Activated CD8-positive, alpha-beta T cell treated with anti-CD3 and anti-CD28 coated beads, Interleukin-2, amount 10 ng/mL, durations not matched to agents 7 days and 5 days (primary cell): ENCODE measurements around the gene PTPRF. TPM values are rescaled to one million over a fixed set of nuclear protein-coding genes. Genes with fewer than 3 reads are reported as not detected.

Experiments used
- ATAC-seq: fragments of 150-1000 bp; cut with Tn5 transposase; one replicate; pipeline ENCODE4 v1.10.0; 2021; ENCODE audit warnings: moderate library complexity
- CTCF ChIA-PET: fragments of 350-600 bp; sonication (Branson Sonifier 250); formaldehyde crosslinking; loops from one replicate; lab custom pipeline; 2021; ENCODE audit warnings: antibody characterized with exemption; lab: Charles Lee
- POLR2A ChIA-PET: fragments of 350-600 bp; sonication (Branson Sonifier 250); formaldehyde crosslinking; loops from one replicate; lab custom pipeline; 2021; ENCODE audit warnings: antibody characterized with exemption; lab: Charles Lee
- DNase-seq: peaks from one replicate; pipeline ENCODE4 v3.0.0-alpha.2; 2020
- H3K27ac Mint-ChIP-seq: one replicate; pipeline ENCODE4 v1.8.0; 2021; ENCODE audit warnings: mild to moderate bottlenecking, mixed read lengths
- H3K27me3 Mint-ChIP-seq: one replicate; pipeline ENCODE4 v1.8.0; 2021; ENCODE audit warnings: low read depth, mixed read lengths
- H3K36me3 Mint-ChIP-seq: one replicate; pipeline ENCODE4 v1.8.0; 2021; ENCODE audit warnings: low read depth, mixed read lengths
- H3K4me1 Mint-ChIP-seq: one replicate; pipeline ENCODE4 v1.8.0; 2021; ENCODE audit warnings: low read depth, mixed read lengths
- H3K4me3 Mint-ChIP-seq: one replicate; pipeline ENCODE4 v1.8.0; 2021; ENCODE audit warnings: mild to moderate bottlenecking, mixed read lengths
- H3K9me3 Mint-ChIP-seq: one replicate; pipeline ENCODE4 v1.8.0; 2022; ENCODE audit warnings: mixed read lengths; ENCODE audit not compliant: insufficient read depth
- total RNA-seq, 2 experiments: library from RNA; stranded (reverse); gene quantifications; one replicate each; pipeline ENCODE4 v1.2.3, GENCODE V29; 2021

The PTPRF gene
- total RNA-seq, 2 experiments from 2014 or later: 0.61 to 0.65 TPM

GRCh38 chr1:43505077-43505780 is 25.5 kb upstream of the PTPRF start:
- no peak for DNase-seq
- no peaks in the 10 kb centered on the region for H3K27me3 Mint-ChIP-seq
- CTCF ChIA-PET: no interaction called here
- no peaks in the 10 kb centered on the region for H3K9me3 Mint-ChIP-seq
- POLR2A ChIA-PET: interaction anchor here (0.5 kb wide), 1 partner anchor 177 kb away, joined by 3 read pairs; no protein-coding TSS in a partner anchor
- H3K36me3 Mint-ChIP-seq: no peaks in the 10 kb centered on the region
- no peaks in the 10 kb centered on the region for H3K4me1 Mint-ChIP-seq
- H3K27ac Mint-ChIP-seq: no peak overlapping the region
- no peak for ATAC-seq
- no peak overlapping the region for H3K4me3 Mint-ChIP-seq

DNA sequence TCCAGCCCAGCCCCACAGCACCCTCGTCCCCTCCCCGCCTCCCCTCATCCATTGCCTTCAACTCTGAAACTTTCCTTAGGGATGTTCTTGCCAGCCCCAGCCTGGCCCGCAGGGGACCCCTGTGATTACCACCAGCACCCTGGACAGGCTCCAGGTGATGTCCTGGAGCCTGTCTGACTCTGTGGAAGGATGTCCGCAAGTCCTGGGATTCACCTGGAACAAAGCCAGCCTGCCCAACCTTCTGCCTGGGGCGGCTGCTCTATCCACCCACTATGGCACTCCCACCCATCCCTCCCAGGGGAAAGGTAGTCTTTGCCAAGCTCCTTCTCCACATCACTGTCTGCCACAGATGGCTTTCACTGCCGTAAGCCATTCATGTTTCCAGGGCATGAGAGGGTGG is 24.4 kb upstream of the PTPRF start:
- DNase-seq (no peak), ATAC-seq (no peak)
- no peaks in the 10 kb centered on the region for H3K27me3 Mint-ChIP-seq
- ChIA-PET POLR2A (interaction anchor here (0.5 kb wide), 1 partner anchor 178 kb away, joined by 3 read pairs; no protein-coding TSS in a partner anchor), CTCF (no interaction called here)
- H3K36me3 Mint-ChIP-seq: no peaks in the 10 kb centered on the region
- no peak overlapping the region for H3K4me3 Mint-ChIP-seq
- H3K9me3 Mint-ChIP-seq: peaks cover under 1% of the 10 kb centered on the region
- H3K4me1 Mint-ChIP-seq: no peaks in the 10 kb centered on the region
- H3K27ac Mint-ChIP-seq: no peak overlapping the region

- no peaks in the 10 kb centered on the region for H3K27me3 Mint-ChIP-seq
- no peak for ATAC-seq
- POLR2A ChIA-PET: no interaction called here
- no peak overlapping the region for H3K4me3 Mint-ChIP-seq
- peaks cover 4% of the 10 kb centered on the region for H3K9me3 Mint-ChIP-seq
- H3K27ac Mint-ChIP-seq: no peak overlapping the region
- H3K4me1 Mint-ChIP-seq: no peaks in the 10 kb centered on the region
- DNase-seq: no peak
- CTCF ChIA-PET: no interaction called here
- peaks cover 2% of the 10 kb centered on the region for H3K36me3 Mint-ChIP-seq
Measured at GRCh38 chr1:43507296-43508295, 23.1 kb upstream of the PTPRF start.

DNA sequence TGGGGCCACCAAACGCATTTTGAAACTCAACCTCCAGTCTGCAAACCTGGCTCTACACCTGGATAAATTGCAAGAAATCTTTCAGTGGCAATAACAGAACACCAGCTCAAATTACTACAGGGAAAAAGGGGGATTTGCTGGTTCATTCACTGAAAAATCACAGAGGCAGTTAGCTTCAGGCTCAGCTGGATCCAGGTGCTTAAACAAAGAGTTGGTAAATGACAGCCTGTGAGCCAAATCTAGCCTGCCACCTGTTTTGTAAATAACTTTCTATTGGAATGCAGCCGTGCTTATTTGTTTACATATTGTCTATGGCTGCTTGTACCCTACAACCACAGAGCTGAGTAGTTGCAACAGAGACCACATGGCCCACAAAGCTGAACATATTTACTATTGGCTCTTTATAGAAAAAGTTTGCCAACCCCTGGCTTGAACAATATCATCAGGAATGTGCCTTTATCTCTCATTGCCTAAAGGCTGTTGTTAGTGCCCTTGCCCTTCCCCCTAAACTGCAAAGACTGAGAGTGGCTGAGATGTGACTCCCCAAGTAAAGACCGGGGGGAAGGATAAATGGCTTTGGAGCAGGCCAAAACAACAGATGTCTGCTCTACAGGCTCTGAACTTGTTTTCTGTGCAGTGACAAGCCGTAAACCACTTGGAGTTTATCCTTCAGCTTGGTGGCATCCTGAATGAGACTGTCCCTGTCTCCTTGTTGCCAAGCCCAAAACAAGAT is 21.5 kb upstream of the PTPRF start:
- H3K4me1 Mint-ChIP-seq: no peaks in the 10 kb centered on the region
- ATAC-seq: no peak
- H3K36me3 Mint-ChIP-seq: peaks cover 2% of the 10 kb centered on the region
- ChIA-PET CTCF (interaction anchor here (1.2 to 1.5 kb wide), 3 partner anchors 21 to 282 kb away, joined by 3 to 7 read pairs (median 4); no protein-coding TSS in a partner anchor), POLR2A (no interaction called here)
- no peak overlapping the region for H3K4me3 Mint-ChIP-seq
- peaks cover 4% of the 10 kb centered on the region for H3K9me3 Mint-ChIP-seq
- DNase-seq: no peak
- H3K27ac Mint-ChIP-seq: no peak overlapping the region
- H3K27me3 Mint-ChIP-seq: no peaks in the 10 kb centered on the region

GRCh38 chr1:43509740-43510375 is 20.8 kb upstream of the PTPRF start:
- ATAC-seq: no peak
- no peaks in the 10 kb centered on the region for H3K4me1 Mint-ChIP-seq
- peaks cover 2% of the 10 kb centered on the region for H3K36me3 Mint-ChIP-seq
- no peak for DNase-seq
- CTCF ChIA-PET: interaction anchor here (1.2 to 1.5 kb wide), 2 partner anchors 20 to 283 kb away, joined by 4 to 7 read pairs; no protein-coding TSS in a partner anchor
- H3K27ac Mint-ChIP-seq: no peak overlapping the region
- POLR2A ChIA-PET: no interaction called here
- peaks cover under 1% of the 10 kb centered on the region for H3K27me3 Mint-ChIP-seq
- peaks cover 4% of the 10 kb centered on the region for H3K9me3 Mint-ChIP-seq
- no peak overlapping the region for H3K4me3 Mint-ChIP-seq

DNA sequence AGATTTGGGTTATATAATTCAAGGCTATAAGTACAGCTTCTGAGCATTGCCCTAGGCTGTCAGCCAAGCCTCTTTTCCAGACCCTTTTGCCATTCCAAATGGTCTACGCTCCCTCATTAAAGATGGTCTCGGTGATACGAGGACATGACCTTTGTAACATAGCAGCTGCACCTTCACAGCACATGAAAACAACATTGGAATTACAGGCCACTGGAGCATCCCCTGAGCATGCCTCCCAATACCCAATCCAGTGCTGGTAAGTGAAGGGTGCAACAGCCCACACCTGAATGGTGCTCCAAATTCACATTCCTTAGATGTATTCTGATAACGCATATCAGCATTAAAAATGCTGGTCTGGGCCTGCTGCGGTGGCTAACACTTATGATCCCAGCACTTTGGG is 20.1 kb upstream of the PTPRF start:
- peaks cover 4% of the 10 kb centered on the region for H3K9me3 Mint-ChIP-seq
- H3K4me3 Mint-ChIP-seq: no peak overlapping the region
- CTCF ChIA-PET: no interaction called here
- peaks cover 5% of the 10 kb centered on the region for H3K27me3 Mint-ChIP-seq
- DNase-seq (no peak), ATAC-seq (no peak)
- H3K27ac Mint-ChIP-seq: no peak overlapping the region
- POLR2A ChIA-PET: no interaction called here
- H3K36me3 Mint-ChIP-seq: peaks cover 2% of the 10 kb centered on the region
- H3K4me1 Mint-ChIP-seq: no peaks in the 10 kb centered on the region

- H3K27me3 Mint-ChIP-seq: peaks cover 5% of the 10 kb centered on the region
- no peaks in the 10 kb centered on the region for H3K4me1 Mint-ChIP-seq
- H3K27ac Mint-ChIP-seq: no peak overlapping the region
- POLR2A ChIA-PET: no interaction called here
- peaks cover 4% of the 10 kb centered on the region for H3K9me3 Mint-ChIP-seq
- peaks cover 2% of the 10 kb centered on the region for H3K36me3 Mint-ChIP-seq
- DNase-seq (no peak), ATAC-seq (no peak)
- H3K4me3 Mint-ChIP-seq: no peak overlapping the region
- CTCF ChIA-PET: no interaction called here
Measured at GRCh38 chr1:43511394-43511793, 19.3 kb upstream of the PTPRF start.

DNA sequence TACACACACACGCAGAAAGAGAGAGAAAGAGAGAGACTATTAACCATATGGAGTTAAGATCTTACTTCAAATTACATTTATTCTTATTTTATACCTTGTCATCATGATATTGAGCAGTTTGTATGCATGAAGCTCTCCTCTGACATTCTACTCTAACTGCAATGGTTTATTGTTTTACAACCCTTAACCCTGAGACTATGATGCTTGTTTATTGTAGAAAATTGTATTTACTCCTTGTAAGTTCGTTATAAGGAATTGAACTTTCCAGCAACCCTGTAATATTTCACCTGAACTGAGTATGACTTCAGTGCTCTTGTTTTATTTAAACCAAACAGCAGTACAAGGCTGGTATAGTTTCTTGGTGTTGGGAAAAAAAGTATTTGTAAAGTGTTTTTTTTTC is 18.6 kb upstream of the PTPRF start:
- ChIA-PET POLR2A (no interaction called here), CTCF (interaction anchor here (1.2 to 1.4 kb wide), 2 partner anchors 18 to 423 kb away, joined by 4 to 5 read pairs; no protein-coding TSS in a partner anchor)
- Mint-ChIP-seq H3K9me3 (peaks cover 4% of the 10 kb centered on the region), H3K4me1 (no peaks in the 10 kb centered on the region), H3K27me3 (peaks cover 5% of the 10 kb centered on the region), H3K4me3 (no peak overlapping the region), H3K36me3 (peaks cover 2% of the 10 kb centered on the region), H3K27ac (no peak overlapping the region)
- DNase-seq (no peak), ATAC-seq (no peak)

DNA sequence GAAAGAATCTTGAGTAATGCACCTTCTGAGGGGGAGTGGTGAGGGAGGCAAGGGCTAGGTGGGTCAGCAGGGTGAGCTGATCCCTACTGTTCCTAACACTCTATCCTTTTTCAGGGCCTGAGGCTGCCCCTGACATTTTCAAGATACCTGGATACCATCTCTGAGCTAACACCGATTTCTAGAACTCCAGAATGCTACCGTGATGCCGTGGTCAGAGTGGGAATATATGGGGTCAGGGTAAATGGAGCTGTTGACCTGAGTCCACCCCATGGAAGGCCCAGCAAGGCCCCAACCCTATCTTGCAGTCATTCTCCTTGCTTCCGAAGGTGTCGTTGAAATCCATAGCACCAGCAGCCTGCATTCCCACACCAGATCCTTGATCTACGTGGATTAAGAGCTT is 18.0 kb upstream of the PTPRF start:
- no peaks in the 10 kb centered on the region for H3K4me1 Mint-ChIP-seq
- H3K36me3 Mint-ChIP-seq: peaks cover 2% of the 10 kb centered on the region
- no peak overlapping the region for H3K4me3 Mint-ChIP-seq
- ChIA-PET CTCF (interaction anchor here (1.2 to 1.4 kb wide), 2 partner anchors 17 to 422 kb away, joined by 4 to 5 read pairs; no protein-coding TSS in a partner anchor), POLR2A (no interaction called here)
- ATAC-seq (no peak), DNase-seq (no peak)
- H3K27me3 Mint-ChIP-seq: peaks cover 5% of the 10 kb centered on the region
- peaks cover 4% of the 10 kb centered on the region for H3K9me3 Mint-ChIP-seq
- H3K27ac Mint-ChIP-seq: no peak overlapping the region

DNA sequence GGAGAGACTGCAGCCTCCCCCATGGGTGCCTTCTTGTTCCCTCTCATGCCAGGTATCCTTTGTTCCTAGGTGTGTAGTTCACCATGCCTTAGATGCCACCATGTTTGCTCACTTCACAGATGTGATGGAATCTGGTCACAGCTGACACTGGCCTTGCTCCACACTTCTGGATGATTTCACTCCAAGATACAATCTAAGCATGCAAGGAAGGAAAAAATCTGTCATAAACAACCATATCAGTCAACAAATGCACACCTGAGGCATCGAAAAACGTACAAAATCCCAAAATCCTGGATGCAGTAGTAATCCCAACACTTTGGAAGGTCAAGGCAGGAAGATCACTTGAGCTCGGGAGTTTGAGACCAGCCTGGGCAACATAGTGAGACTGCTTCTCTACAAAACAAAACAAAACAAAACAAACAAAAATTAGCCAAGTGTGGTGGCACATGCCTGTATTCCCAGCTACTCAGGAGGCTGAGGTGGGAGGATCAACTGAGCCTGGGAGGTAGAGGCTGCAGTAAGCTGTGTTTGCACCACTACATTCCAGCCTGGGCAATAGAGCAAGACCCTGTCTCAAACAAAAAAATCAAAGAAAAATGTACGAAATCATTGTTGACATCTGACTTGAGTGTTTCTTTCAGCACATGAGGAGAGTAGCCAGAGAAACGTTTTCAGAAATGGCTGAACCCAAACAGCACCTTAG is 17.1 kb upstream of the PTPRF start:
- no peak for DNase-seq
- Mint-ChIP-seq H3K4me1 (no peaks in the 10 kb centered on the region), H3K4me3 (no peak overlapping the region), H3K27me3 (peaks cover 5% of the 10 kb centered on the region), H3K27ac (no peak overlapping the region), H3K9me3 (peaks cover 4% of the 10 kb centered on the region), H3K36me3 (peaks cover 2% of the 10 kb centered on the region)
- no peak for ATAC-seq
- POLR2A ChIA-PET: no interaction called here
- CTCF ChIA-PET: interaction anchor here (0.8 to 1.4 kb wide), 2 partner anchors 16 to 421 kb away, joined by 3 to 5 read pairs; no protein-coding TSS in a partner anchor
